Measurements from ENCODE around the gene COQ6. TPM values are rescaled to one million over a fixed set of nuclear protein-coding genes. Genes with fewer than 3 reads are reported as not detected.

The COQ6 gene
- polyA plus RNA-seq, 1 donor (not counting 4 experiments of a cell fraction or from before 2014, with no cell fraction given): 28.4 TPM

DNA sequence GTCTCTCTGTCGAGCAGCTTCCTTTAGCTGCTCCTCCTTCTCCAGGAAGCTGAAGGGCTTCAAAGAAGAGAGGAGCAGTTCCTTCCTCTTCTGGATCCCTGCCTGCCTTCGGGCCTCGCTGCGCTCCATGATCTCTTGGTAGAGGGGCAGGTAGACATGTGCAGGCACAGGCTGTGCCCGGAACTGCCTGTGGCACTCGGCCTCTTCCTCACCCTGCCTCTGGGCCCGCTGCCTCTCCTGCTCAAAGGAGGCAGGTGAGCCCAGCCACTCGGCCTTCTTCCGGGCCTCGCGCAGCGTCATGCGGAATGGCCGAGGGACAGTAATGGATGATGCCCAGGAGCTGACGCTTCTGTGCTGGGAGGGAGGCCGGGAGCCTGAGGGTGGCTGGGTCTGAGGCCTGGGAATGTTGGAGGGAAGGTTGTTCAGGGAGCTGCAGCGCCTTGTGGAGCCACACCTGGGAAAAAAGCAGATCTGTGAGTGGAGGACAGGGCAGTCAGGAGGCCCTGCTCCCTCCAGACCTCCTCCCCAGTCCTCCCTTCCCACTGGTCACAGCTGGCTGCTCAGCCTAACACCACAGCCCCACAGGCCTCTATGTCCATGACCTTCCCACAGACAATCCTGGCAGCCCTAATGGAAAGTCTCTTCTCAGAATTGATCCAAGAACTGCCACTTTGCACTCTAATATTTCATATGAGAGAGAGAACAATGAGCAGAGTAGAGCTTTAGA, 5.5 kb upstream of the COQ6 start:
- FAIRE-seq (no peak), DNase-seq (ENCODE audit: low read depth, low spot score) (no peak)
- dilution Hi-C loops (cut with MboI; ENCODE audit: extremely low pct_ligation_motif_present, low sequenced_read_pairs): no loop called here
- no peaks in the 10 kb centered on the region for H3K9me1 ChIP-seq (ENCODE audit: control insufficient read depth, extremely low read depth, insufficient read depth, low read length)
- no peaks in the 10 kb centered on the region for H3K4me1 ChIP-seq (ENCODE audit: control insufficient read depth, extremely low read depth, insufficient read depth, low read length)
- no peaks in the 10 kb centered on the region for H4K20me1 ChIP-seq (ENCODE audit: control insufficient read depth, extremely low read depth, insufficient read depth, low read length)
- H3K9me3 ChIP-seq (ENCODE audit: control insufficient read depth, low read depth, low read length): no peaks in the 10 kb centered on the region
- no peaks in the 10 kb centered on the region for H3K79me2 ChIP-seq (ENCODE audit: control insufficient read depth, insufficient read depth, low read length)
- H3K4me2 ChIP-seq (ENCODE audit: control insufficient read depth, extremely low read depth, insufficient read depth, low read depth, low read length): no peak overlapping the region
- H3K27ac ChIP-seq (ENCODE audit: control insufficient read depth, insufficient read depth, low read length): no peak overlapping the region
- no peak overlapping the region for H2AFZ ChIP-seq (ENCODE audit: control insufficient read depth, low read length)
- H3K27me3 ChIP-seq (ENCODE audit: control insufficient read depth, extremely low read depth, insufficient read depth, low read length): no peaks in the 10 kb centered on the region
- no peak overlapping the region for H3K9ac ChIP-seq (ENCODE audit: control insufficient read depth, extremely low read depth, insufficient read depth, low read length)
- TF ChIP-seq, protein P1, sequence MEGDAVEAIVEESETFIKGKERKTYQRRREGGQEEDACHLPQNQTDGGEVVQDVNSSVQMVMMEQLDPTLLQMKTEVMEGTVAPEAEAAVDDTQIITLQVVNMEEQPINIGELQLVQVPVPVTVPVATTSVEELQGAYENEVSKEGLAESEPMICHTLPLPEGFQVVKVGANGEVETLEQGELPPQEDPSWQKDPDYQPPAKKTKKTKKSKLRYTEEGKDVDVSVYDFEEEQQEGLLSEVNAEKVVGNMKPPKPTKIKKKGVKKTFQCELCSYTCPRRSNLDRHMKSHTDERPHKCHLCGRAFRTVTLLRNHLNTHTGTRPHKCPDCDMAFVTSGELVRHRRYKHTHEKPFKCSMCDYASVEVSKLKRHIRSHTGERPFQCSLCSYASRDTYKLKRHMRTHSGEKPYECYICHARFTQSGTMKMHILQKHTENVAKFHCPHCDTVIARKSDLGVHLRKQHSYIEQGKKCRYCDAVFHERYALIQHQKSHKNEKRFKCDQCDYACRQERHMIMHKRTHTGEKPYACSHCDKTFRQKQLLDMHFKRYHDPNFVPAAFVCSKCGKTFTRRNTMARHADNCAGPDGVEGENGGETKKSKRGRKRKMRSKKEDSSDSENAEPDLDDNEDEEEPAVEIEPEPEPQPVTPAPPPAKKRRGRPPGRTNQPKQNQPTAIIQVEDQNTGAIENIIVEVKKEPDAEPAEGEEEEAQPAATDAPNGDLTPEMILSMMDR (optimal IDR thresholded peaks at IDR 0.05 in 1 of 3, IDR thresholded peaks at IDR 0.05 in 1 of 3, conservative IDR thresholded peaks at IDR 0.05 in 1 of 3; ENCODE audit: extremely low read depth in 1 of 3, insufficient read depth in 2 of 3, low read length in 3 of 3): no peak
- TF ChIP-seq EZH2 (IDR thresholded peaks at IDR 0.05; ENCODE audit: low read length): no peak
- peaks cover 0 to 10% of the 10 kb centered on the region in 2 experiments for H3K36me3 ChIP-seq (ENCODE audit: control insufficient read depth in 2 of 2, extremely low read depth in 1 of 2, insufficient read depth in 2 of 2, low read length in 2 of 2)
- no peak overlapping the region for H3K4me3 ChIP-seq (ENCODE audit: control insufficient read depth in 2 of 3, extremely low read depth in 1 of 3, insufficient read depth in 2 of 3, low read depth in 1 of 3, low read length in 3 of 3)

DNA sequence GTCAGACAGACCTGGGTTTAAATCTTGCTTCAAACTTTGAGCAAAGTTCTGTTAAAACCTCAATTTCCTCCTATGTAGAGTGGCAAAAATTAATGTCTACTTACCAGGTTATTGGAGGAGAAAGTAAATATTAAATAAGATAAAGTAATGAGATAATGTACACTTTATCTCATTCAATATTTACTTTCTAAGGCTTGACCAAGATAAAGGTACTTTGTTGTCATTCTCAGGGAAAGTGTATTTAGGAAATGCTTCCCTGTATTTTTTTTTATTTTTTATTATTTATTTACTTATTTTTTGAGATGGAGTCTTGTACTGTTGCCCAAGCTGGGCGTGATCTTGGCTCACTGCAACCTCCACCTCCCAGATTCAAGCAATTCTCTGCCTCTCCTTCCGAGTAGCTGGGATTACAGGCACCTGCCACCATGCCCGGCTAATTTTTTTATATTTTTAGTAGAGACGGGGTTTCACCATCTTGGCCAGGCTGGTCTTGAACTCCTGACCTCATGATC, 4.9 kb upstream of the COQ6 start:
- H2AFZ ChIP-seq (ENCODE audit: control insufficient read depth, low read length): no peak overlapping the region
- TF ChIP-seq EZH2 (IDR thresholded peaks at IDR 0.05; ENCODE audit: low read length): no peak
- TF ChIP-seq, protein P1 (optimal IDR thresholded peaks at IDR 0.05 in 1 of 3, IDR thresholded peaks at IDR 0.05 in 1 of 3, conservative IDR thresholded peaks at IDR 0.05 in 1 of 3; ENCODE audit: extremely low read depth in 1 of 3, insufficient read depth in 2 of 3, low read length in 3 of 3): no peak
- no peak overlapping the region for H3K27ac ChIP-seq (ENCODE audit: control insufficient read depth, insufficient read depth, low read length)
- no peaks in the 10 kb centered on the region for H3K27me3 ChIP-seq (ENCODE audit: control insufficient read depth, extremely low read depth, insufficient read depth, low read length)
- no peak overlapping the region for H3K4me3 ChIP-seq (ENCODE audit: control insufficient read depth in 2 of 3, extremely low read depth in 1 of 3, insufficient read depth in 2 of 3, low read depth in 1 of 3, low read length in 3 of 3)
- no peak overlapping the region for H3K9ac ChIP-seq (ENCODE audit: control insufficient read depth, extremely low read depth, insufficient read depth, low read length)
- no peak for FAIRE-seq
- H3K4me2 ChIP-seq (ENCODE audit: control insufficient read depth, extremely low read depth, insufficient read depth, low read depth, low read length): no peak overlapping the region
- no peaks in the 10 kb centered on the region for H4K20me1 ChIP-seq (ENCODE audit: control insufficient read depth, extremely low read depth, insufficient read depth, low read length)
- DNase-seq (ENCODE audit: low read depth, low spot score): no peak
- H3K9me3 ChIP-seq (ENCODE audit: control insufficient read depth, low read depth, low read length): no peaks in the 10 kb centered on the region
- peaks cover under 1% of the 10 kb centered on the region for H3K79me2 ChIP-seq (ENCODE audit: control insufficient read depth, insufficient read depth, low read length)
- dilution Hi-C loops (cut with MboI; ENCODE audit: extremely low pct_ligation_motif_present, low sequenced_read_pairs): no loop called here
- H3K36me3 ChIP-seq (ENCODE audit: control insufficient read depth in 2 of 2, extremely low read depth in 1 of 2, insufficient read depth in 2 of 2, low read length in 2 of 2): peaks cover 0 to 10% of the 10 kb centered on the region in 2 experiments
- H3K4me1 ChIP-seq (ENCODE audit: control insufficient read depth, extremely low read depth, insufficient read depth, low read length): no peaks in the 10 kb centered on the region
- H3K9me1 ChIP-seq (ENCODE audit: control insufficient read depth, extremely low read depth, insufficient read depth, low read length): no peaks in the 10 kb centered on the region

Data from keratinocyte (primary cell).